Liver (tissue), 3 donors: ENCODE data around the gene GPD2.

Experiments used
- TAF1 ChIP-seq: conservative IDR thresholded peaks from 2 replicates; pipeline ENCODE4 v1.6.1; 2016; ENCODE audit warnings: antibody characterized with exemption, mild to moderate bottlenecking
- TF ChIP-seq, protein P1 (sequence below): fragments of 150-350 bp; IDR thresholded peaks from 2 replicates; pipeline ENCODE4 v1.5.1; 2017; ENCODE audit warnings: improper control_type of control experiment, low read depth, low read length; ENCODE audit not compliant: missing input control
- donor health status: healthy.
- donor health status: healthy.

DNA sequence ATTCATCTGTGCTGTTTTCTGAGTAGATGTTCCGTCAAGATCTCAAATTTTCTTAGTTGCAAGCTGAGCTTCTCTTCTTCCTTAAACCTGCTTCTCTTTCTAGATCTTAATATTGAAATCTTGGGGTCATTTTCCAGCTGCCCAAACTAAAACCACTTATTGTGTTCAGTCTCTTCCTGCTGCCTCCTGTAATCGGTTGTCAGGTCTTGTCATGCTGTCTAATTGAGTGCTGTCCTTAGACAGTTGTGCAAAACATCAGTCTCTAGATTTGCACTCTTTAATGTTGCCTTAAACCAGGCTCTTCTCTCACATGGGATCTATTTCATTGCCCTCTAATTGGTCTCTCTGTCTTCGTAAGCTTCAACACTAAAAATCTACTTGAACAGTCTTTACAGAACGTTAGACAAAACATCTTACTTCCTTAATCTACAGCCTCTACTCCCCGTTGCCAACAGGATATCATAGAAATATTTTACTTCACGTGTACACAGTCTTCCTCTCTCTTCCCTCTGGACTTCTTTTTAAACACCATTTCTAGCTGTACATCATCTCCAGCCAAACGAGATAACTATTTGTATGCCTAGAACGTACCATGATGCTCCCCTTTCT lies 34.9 kb downstream of the GPD2 start:
- no peak for TF ChIP-seq TAF1
- TF ChIP-seq, protein P1, sequence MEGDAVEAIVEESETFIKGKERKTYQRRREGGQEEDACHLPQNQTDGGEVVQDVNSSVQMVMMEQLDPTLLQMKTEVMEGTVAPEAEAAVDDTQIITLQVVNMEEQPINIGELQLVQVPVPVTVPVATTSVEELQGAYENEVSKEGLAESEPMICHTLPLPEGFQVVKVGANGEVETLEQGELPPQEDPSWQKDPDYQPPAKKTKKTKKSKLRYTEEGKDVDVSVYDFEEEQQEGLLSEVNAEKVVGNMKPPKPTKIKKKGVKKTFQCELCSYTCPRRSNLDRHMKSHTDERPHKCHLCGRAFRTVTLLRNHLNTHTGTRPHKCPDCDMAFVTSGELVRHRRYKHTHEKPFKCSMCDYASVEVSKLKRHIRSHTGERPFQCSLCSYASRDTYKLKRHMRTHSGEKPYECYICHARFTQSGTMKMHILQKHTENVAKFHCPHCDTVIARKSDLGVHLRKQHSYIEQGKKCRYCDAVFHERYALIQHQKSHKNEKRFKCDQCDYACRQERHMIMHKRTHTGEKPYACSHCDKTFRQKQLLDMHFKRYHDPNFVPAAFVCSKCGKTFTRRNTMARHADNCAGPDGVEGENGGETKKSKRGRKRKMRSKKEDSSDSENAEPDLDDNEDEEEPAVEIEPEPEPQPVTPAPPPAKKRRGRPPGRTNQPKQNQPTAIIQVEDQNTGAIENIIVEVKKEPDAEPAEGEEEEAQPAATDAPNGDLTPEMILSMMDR = no peak
